ENCODE results near the gene IL26.

GRCh38 chr12:68166317-68166831 is 59.2 kb downstream of the IL26 start:
- TF ChIP-seq CTCF (IDR thresholded peaks at IDR 0.05) = no peak
- no peak for TF ChIP-seq POLR2AphosphoS5 (IDR thresholded peaks at IDR 0.05)
- no peak for TF ChIP-seq POLR2A (IDR thresholded peaks at IDR 0.05)
